Measurements from ENCODE around the gene GPX4.

DNA sequence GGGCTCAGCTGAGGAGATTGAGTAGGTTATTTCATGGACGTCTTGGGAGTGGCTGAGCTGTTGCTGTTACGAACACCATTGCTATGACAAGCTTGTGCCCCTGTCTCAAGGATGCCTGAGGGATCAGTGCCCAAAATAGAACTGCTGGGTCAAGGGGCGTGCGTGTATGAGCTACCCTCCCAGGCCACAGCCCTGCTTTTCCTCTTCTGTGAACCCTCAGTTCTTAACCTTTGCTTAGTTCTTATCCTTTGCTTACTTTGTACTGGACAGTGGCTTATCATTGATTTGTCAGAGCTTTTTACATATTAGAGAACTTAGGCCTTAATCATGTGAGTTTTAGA, 27.8 kb upstream of the GPX4 start:
- TF ChIP-seq CTCF (IDR thresholded peaks at IDR 0.05) (no peak), POLR2A (IDR thresholded peaks at IDR 0.05) (no peak)

Data from testis (tissue), 2 donors.